ENCODE data around the gene NFAT5. TPM values are rescaled to one million over a fixed set of nuclear protein-coding genes. Genes with fewer than 3 reads are reported as not detected.

The NFAT5 gene
- total RNA-seq, 4 donors from 2014 or later, result 49.8 to 64.3 (median 58.6) TPM

DNA sequence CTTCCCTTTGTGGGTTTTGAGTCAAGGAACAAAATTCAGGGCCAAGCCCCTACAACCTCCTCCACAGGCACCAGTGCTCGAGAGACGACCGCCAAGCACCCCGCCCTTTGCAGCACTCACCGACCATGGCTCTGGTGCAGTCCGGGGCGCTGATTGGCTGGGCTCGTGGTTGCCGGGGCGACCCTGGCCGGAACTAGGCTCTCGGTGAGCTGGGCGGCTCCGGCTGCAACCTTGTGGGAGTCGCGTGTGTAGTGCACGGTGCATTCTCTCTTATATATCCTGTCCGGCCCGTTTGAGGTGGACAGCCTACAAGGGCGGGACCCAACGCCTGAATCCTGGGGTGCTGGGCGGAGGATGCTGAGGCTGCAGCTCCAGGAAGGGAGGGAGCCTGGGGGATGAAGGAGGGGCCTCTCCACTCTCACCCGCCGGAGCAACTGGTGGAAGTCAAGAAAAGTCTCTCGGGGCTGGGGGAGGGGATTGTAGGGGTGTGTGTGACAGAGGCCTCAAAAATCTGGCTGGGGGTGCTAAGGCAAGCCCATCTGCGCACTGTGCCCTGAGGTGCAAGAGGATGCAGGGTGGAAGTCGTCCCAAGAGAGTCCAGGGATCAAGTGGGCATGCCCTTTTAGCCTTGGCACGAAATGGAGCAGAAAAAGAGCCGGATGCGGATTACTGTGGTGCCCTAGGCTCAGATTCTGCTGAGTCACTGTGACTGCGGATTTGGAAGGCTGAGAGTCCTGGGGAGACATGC, 160.7 kb downstream of the NFAT5 start, which contains the start of gene NQO1:
TSS of gene NQO1 (minus strand) at position 248 of the 748 bp plus-strand sequence. CDS start at position 127, 121 bp downstream.
- TF ChIP-seq, protein P1, sequence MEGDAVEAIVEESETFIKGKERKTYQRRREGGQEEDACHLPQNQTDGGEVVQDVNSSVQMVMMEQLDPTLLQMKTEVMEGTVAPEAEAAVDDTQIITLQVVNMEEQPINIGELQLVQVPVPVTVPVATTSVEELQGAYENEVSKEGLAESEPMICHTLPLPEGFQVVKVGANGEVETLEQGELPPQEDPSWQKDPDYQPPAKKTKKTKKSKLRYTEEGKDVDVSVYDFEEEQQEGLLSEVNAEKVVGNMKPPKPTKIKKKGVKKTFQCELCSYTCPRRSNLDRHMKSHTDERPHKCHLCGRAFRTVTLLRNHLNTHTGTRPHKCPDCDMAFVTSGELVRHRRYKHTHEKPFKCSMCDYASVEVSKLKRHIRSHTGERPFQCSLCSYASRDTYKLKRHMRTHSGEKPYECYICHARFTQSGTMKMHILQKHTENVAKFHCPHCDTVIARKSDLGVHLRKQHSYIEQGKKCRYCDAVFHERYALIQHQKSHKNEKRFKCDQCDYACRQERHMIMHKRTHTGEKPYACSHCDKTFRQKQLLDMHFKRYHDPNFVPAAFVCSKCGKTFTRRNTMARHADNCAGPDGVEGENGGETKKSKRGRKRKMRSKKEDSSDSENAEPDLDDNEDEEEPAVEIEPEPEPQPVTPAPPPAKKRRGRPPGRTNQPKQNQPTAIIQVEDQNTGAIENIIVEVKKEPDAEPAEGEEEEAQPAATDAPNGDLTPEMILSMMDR (IDR thresholded peaks at IDR 0.05; ENCODE audit: low read depth), result no peak

DNA sequence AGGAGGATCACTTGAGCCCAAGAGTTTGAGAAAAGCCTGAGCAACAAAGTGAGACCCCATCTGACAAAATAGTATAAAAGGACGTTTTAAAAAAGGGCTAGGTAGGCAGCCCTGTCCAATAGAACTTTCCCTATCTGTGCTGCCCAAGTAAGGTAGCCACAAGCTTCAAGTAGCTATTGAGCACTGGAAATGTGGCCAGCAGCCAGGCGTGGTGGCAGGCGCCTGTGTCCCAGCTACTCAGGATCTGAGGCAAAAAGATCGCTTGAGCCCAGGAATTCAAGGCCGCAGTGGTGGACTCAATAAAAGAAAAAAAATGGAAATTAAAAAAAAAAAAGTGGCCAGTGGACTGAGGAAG, 162.1 kb downstream of the NFAT5 start:
- TF ChIP-seq, protein P1 (IDR thresholded peaks at IDR 0.05; ENCODE audit: low read depth), result no peak

DNA sequence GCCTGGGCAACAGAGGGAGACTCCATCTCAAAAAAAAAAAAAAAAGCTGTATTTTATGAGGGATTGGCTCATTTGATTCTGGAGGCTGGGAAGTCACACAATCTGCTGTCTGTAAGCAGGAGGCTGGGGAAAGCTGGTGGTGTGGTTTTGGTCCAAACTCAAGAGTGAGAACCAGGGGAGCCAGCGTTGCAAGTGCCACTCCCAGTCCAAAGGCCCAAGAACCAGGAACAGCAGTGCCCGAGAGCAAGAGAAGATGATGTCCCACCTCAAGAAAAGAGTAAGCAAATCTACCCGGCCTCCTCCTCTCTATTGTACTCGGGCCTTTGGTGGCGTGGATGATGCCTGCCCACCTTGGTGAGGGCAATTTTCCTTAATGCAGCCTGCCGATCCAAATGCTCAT, 166.3 kb downstream of the NFAT5 start:
- TF ChIP-seq, protein P1 (IDR thresholded peaks at IDR 0.05; ENCODE audit: low read depth), result no peak

DNA sequence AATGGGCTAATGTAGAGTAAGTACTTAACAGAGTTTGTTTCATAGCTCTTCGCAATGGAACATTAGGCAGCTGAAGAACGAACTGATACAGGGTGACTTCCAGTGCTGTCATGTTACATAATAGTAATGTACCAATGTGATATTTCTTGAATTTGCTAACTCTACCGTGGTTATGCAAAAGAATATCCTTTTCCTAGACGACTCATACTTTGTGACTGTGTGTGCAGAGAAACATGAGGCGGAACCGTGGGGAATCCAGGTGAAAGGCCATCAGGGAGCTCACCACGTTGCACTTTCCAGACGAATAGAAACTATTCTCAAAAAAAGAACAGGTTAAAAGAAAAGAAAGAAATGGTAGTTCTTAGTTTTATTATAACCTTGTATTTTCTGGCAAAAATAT, 175.8 kb downstream of the NFAT5 start:
- TF ChIP-seq, protein P1 (IDR thresholded peaks at IDR 0.05; ENCODE audit: low read depth), result no peak

DNA sequence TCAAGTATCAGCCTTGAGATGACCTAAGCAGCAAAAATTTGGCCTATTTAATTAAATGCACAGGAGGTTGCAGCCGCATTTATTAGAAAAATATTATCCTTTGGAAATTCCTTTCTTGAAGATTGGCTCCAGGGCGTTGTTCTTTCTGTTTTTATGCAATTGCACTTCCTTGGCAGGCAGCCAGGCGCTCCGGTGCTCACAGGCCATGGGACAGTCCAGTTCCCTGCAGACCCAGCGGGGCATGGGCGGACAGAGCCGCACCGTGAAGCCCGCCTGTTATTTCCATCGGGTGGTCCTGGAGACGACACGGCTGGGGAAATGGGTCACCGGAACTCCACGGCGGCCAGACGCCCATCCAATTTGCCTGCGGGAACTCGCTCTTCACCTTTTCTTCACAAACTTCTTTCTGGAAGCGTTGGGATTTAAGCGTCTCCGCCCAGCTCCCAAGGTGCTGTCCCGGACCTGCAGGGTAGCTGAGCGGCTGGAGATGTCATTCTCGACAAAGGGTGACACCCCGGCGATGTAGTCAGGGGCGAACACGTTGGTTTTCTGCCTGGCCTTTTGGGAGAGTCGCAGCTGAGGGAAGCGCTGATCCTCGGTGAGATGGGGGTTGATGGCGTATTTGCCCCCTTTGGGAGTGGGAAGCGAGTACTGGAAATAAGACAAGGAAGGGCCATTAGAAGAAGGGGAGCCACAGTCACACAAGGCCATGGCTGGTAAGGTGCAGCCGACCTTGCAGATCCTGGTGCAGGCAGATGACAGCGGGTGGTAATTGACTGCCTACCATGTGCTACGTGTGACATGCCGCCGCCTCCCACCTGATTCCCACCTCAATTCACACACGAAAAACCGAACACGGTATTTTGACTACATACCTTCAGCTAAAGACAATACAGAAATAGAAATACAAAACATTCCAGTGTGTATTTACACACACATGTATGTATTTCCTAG, 176.5 kb downstream of the NFAT5 start:
- TF ChIP-seq, protein P1 (IDR thresholded peaks at IDR 0.05; ENCODE audit: low read depth), result no peak

DNA sequence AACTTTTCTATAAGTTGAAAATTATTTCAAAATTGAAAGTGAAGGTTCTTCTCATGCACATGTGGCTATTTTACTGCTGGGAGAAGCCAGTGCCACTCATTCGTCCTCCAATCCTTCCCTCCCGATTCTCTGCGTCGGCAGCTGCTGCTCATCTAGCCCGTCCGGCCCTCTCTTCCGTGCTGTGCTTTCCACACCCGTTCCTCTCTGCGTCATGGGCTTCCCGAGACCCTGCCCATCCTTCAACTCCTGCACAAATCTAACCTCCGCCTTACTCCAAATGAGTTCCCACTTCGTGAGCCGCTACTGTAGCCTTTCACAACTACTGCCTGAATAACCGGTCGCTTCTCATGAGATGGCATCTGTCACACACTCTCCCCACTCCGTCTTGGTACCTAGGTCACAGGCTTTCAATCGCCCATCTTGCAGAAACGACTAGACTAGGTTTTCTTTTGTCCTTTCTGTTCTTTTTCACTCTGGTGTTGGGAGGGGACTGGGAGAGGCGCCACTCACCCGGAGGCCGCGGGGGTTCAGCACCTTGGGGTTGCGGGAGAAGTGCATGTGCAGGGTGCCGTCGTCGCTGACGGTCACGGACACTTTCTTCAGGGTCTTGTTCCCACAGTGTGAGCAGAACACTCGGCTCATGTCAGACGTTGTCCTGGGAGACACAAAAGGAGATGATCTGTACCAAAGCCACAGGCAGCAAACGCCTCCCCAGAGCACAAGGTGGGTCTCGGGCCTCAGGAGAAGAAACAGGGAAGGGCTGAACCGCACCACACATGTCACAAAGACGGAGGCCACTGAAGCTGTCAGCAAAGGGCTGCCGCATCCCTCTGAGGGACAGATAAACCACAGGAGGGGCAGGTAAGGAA, 178.8 kb downstream of the NFAT5 start:
- TF ChIP-seq, protein P1 (IDR thresholded peaks at IDR 0.05; ENCODE audit: low read depth), result no peak
